HAP-1 (cell line): ENCODE data around the gene UPB1.
A peak's percentile ranks its signal among the peaks of the same experiment; 100 is the strongest.
"Not testable (repeated sequence)": the region's sequence is repeated elsewhere in the genome, so short reads cannot be mapped to it uniquely, and the experiment has no call there.

Source experiments
- DNase-seq, 2 experiments: peaks; one replicate each; pipeline ENCODE4 v3.0.0-alpha.2; 2016 to 2020; ENCODE audit warnings: low spot score in 2 of 2
- H3K27me3 ChIP-seq: fragments of 250-450 bp; sonication (Bioruptor Pico); 2 replicates; pipeline ENCODE4 v1.5.1; 2020; ENCODE audit warnings: low read depth, mild to moderate bottlenecking, moderate library complexity
- H3K36me3 ChIP-seq: fragments of 250-450 bp; sonication (Bioruptor Pico); replicated peaks from 2 replicates; pipeline ENCODE4 v1.5.1; 2020; ENCODE audit warnings: mild to moderate bottlenecking
- H3K4me1 ChIP-seq: fragments of 250-450 bp; sonication (Bioruptor Pico); 2 replicates; pipeline ENCODE4 v1.5.1; 2020; ENCODE audit warnings: mild to moderate bottlenecking
- H3K4me3 ChIP-seq: fragments of 250-450 bp; sonication (Bioruptor Pico); 2 replicates; pipeline ENCODE4 v1.5.1; 2020; ENCODE audit warnings: mild to moderate bottlenecking, moderate library complexity
- H3K9me3 ChIP-seq: fragments of 250-450 bp; sonication (Bioruptor Pico); 2 replicates; pipeline ENCODE4 v1.5.1; 2020; ENCODE audit warnings: mild to moderate bottlenecking, moderate library complexity
- in situ Hi-C: fragments of 300-500 bp; cut with MboI; formaldehyde crosslinking; loops from 3 replicates; pipeline ENCODE4 v1.14.3; 2020; ENCODE audit warnings: low sequenced_read_pairs, inconsistent platforms, mixed read lengths

UPB1 gene

GRCh38 chr22:24516301-24516737 lies 21.2 kb downstream of the UPB1 start:
- DNase-seq: no peak
- no peaks in the 10 kb centered on the region for H3K36me3 ChIP-seq
- no peak overlapping the region for H3K4me3 ChIP-seq
- in situ Hi-C loops: no loop called here
- no peaks in the 10 kb centered on the region for H3K4me1 ChIP-seq
- H3K27me3 ChIP-seq: peaks cover 4% of the 10 kb centered on the region; the same call in 1 of the 2 replicates
- no peaks in the 10 kb centered on the region for H3K9me3 ChIP-seq

- H3K4me3 ChIP-seq: no peak overlapping the region
- no peaks in the 10 kb centered on the region for H3K9me3 ChIP-seq
- H3K4me1 ChIP-seq: no peaks in the 10 kb centered on the region
- in situ Hi-C loops: no loop called here
- no peak for DNase-seq
- H3K36me3 ChIP-seq: no peaks in the 10 kb centered on the region
- H3K27me3 ChIP-seq: peaks cover 4% of the 10 kb centered on the region; the same call in 1 of the 2 replicates
These were observed 22.3 kb downstream of the UPB1 start for GRCh38 chr22:24517446-24517845.

- in situ Hi-C loops: no loop called here
- no peaks in the 10 kb centered on the region for H3K9me3 ChIP-seq
These were observed 23.1 kb downstream of the UPB1 start for GRCh38 chr22:24518228-24518627.

GRCh38 chr22:24518771-24519485 lies 23.8 kb downstream of the UPB1 start:
- Histone ChIP-seq H3K4me1 (no peaks in the 10 kb centered on the region), H3K9me3 (no peaks in the 10 kb centered on the region), H3K27me3 (0 out of 2 replicates have a peak, but pooled peaks cover 2% of the 10 kb centered on the region), H3K36me3 (no peaks in the 10 kb centered on the region), H3K4me3 (no peak overlapping the region)
- in situ Hi-C loops: no loop called here
- no peak for DNase-seq

More at GRCh38 chr22:24518228-24518627, 23.1 kb downstream of the UPB1 start:
- DNase-seq: no peak
- no peaks in the 10 kb centered on the region for H3K36me3 ChIP-seq
- peaks cover 4% of the 10 kb centered on the region; the same call in 1 of the 2 replicates for H3K27me3 ChIP-seq
- no peak overlapping the region for H3K4me3 ChIP-seq
- no peaks in the 10 kb centered on the region for H3K4me1 ChIP-seq

- no peaks in the 10 kb centered on the region for H3K36me3 ChIP-seq
- H3K4me1 ChIP-seq: no peaks in the 10 kb centered on the region
- 0 out of 2 replicates have a peak, but pooled peaks cover under 1% of the 10 kb centered on the region for H3K27me3 ChIP-seq
- no peaks in the 10 kb centered on the region for H3K9me3 ChIP-seq
- no peak for DNase-seq
- H3K4me3 ChIP-seq: no peak overlapping the region
- in situ Hi-C loops: no loop called here
These were observed 24.4 kb downstream of the UPB1 start for GRCh38 chr22:24519496-24519895.

GRCh38 chr22:24521791-24522245 lies 26.7 kb downstream of the UPB1 start:
- Histone ChIP-seq H3K36me3 (no peaks in the 10 kb centered on the region), H3K4me3 (no peak overlapping the region), H3K4me1 (no peaks in the 10 kb centered on the region), H3K27me3 (no peaks in the 10 kb centered on the region), H3K9me3 (no peaks in the 10 kb centered on the region)
- DNase-seq: peak; percentile 42 to 49
- in situ Hi-C loops: loop anchor here (10.0 kb wide), 2 partner anchors 107 to 197 kb away; no protein-coding TSS in a partner anchor

- Histone ChIP-seq H3K9me3 (no peaks in the 10 kb centered on the region), H3K4me1 (no peaks in the 10 kb centered on the region), H3K27me3 (no peaks in the 10 kb centered on the region), H3K36me3 (no peaks in the 10 kb centered on the region), H3K4me3 (no peak overlapping the region)
- no peak for DNase-seq
- in situ Hi-C loops: loop anchor here (10.0 kb wide), 2 partner anchors 109 to 199 kb away; no protein-coding TSS in a partner anchor
These were observed 28.7 kb downstream of the UPB1 start for GRCh38 chr22:24523873-24524272.

- Histone ChIP-seq H3K4me3 (no peak overlapping the region), H3K4me1 (no peaks in the 10 kb centered on the region), H3K9me3 (no peaks in the 10 kb centered on the region), H3K36me3 (no peaks in the 10 kb centered on the region), H3K27me3 (no peaks in the 10 kb centered on the region)
- DNase-seq: peak; percentile 45 to 83
- in situ Hi-C loops: loop anchor here (10.0 kb wide), 2 partner anchors 111 to 201 kb away; no protein-coding TSS in a partner anchor
These were observed 30.4 kb downstream of the UPB1 start for GRCh38 chr22:24525416-24526037.

- in situ Hi-C loops: loop anchor here (10.0 kb wide), 2 partner anchors 111 to 201 kb away; no protein-coding TSS in a partner anchor
- Histone ChIP-seq H3K36me3 (no peaks in the 10 kb centered on the region), H3K4me1 (no peaks in the 10 kb centered on the region), H3K27me3 (no peaks in the 10 kb centered on the region), H3K4me3 (no peak overlapping the region), H3K9me3 (no peaks in the 10 kb centered on the region)
- no peak for DNase-seq
These were observed 31.1 kb downstream of the UPB1 start for GRCh38 chr22:24526191-24526590.

- Histone ChIP-seq H3K4me1 (no peaks in the 10 kb centered on the region), H3K27me3 (no peaks in the 10 kb centered on the region), H3K9me3 (no peaks in the 10 kb centered on the region), H3K36me3 (no peaks in the 10 kb centered on the region), H3K4me3 (no peak overlapping the region)
- in situ Hi-C loops: loop anchor here (10.0 kb wide), 2 partner anchors 115 to 205 kb away; no protein-coding TSS in a partner anchor
- no peak for DNase-seq
These were observed 34.8 kb downstream of the UPB1 start for GRCh38 chr22:24529898-24530297.

GRCh38 chr22:24530968-24531367 lies 35.8 kb downstream of the UPB1 start:
- in situ Hi-C loops, H3K4me1 ChIP-seq, DNase-seq: not testable (repeated sequence)

GRCh38 chr22:24532075-24532474 lies 36.9 kb downstream of the UPB1 start:
- Histone ChIP-seq H3K4me1 (no peaks in the 10 kb centered on the region), H3K4me3 (no peak overlapping the region), H3K9me3 (no peaks in the 10 kb centered on the region), H3K27me3 (no peaks in the 10 kb centered on the region), H3K36me3 (no peaks in the 10 kb centered on the region)
- in situ Hi-C loops: no loop called here
- no peak for DNase-seq

More at GRCh38 chr22:24530968-24531367, 35.8 kb downstream of the UPB1 start:
- not testable (repeated sequence) for H3K27me3 ChIP-seq, H3K4me3 ChIP-seq, H3K9me3 ChIP-seq, H3K36me3 ChIP-seq

- in situ Hi-C loops: no loop called here
- Histone ChIP-seq H3K4me3 (no peak overlapping the region), H3K36me3 (peaks cover 6% of the 10 kb centered on the region), H3K9me3 (no peaks in the 10 kb centered on the region), H3K27me3 (no peaks in the 10 kb centered on the region), H3K4me1 (no peaks in the 10 kb centered on the region)
- DNase-seq: no peak
These were observed 40.2 kb downstream of the UPB1 start for GRCh38 chr22:24535348-24535747.

GRCh38 chr22:24536089-24536488 lies 41.0 kb downstream of the UPB1 start:
- Histone ChIP-seq H3K36me3 (peaks cover 13% of the 10 kb centered on the region), H3K4me3 (no peak overlapping the region), H3K27me3 (no peaks in the 10 kb centered on the region), H3K4me1 (no peaks in the 10 kb centered on the region), H3K9me3 (no peaks in the 10 kb centered on the region)
- no peak for DNase-seq
- in situ Hi-C loops: no loop called here
